Middle frontal gyrus (tissue), 1 donor: ENCODE data around the gene FTO.

Source experiments
- DNase-seq: peaks from one replicate; pipeline ENCODE4 v3.0.0-alpha.2; 2015; ENCODE audit warnings: low spot score; ENCODE audit errors: extremely low spot score

The FTO gene

GRCh38 chr16:53925107-53925410 is 221.1 kb downstream of the FTO start:
- DNase-seq = no peak

DNA sequence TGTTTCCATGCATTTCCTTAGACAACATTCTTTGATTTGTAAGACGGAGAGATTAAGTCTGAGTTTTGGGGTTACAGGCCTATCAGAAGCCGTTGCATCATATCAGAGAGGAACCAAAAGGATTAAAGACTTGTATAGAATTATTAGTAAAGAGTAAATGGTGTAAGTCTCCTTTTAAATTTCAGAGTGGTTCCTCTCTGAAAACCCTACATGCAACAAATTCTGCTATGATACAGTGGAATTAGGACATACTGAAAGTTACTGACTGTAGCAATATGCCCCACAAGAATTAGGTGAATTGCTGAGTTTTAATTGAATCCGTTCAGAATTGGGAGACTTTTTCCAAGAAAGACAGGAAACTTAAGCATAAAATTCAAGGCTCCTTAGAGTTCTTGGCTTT is 221.6 kb downstream of the FTO start:
- DNase-seq = no peak

DNA sequence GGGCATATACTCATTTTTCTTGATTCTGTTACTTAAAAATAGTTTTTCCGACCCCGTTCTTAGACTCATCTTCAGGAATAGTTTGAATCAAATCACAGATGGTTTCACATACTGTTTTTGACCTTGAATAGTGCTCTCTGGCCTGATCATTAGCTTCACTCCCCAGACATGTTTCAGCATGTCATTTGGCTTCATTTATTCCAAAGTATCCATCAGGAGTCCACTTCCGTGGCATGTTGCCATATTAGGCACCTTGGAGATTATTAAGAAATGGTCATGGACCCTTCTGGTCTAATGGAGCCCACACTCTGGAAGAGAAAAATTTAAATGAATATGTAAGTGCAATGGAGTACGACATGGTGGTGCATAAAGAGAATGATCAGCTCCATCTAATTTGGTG is 222.3 kb downstream of the FTO start:
- DNase-seq = no peak

GRCh38 chr16:53932975-53933374 is 229.0 kb downstream of the FTO start:
- no peak for DNase-seq

DNA sequence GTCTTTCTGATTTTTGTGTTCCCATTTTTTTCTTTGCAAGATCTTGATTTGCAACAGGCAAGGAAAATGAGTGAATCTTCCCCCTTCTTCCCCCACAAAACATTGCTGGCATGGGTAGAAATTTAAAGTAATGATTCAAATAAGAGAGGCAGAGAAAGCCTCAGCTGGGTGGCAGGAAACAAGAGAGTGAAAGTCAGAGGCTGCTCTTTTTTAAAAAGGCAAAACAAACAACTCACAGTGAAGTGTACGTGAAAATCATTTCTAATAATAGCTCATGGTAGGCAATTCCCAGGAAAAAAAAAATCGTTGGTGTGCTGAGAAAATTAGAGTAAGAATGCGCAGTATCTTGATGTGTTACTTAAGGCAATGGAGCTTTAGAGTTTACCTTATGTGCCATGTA is 229.5 kb downstream of the FTO start:
- no peak for DNase-seq

- DNase-seq = no peak
Observed at GRCh38 chr16:53936052-53936451, 232.1 kb downstream of the FTO start.

- no peak for DNase-seq
Observed at GRCh38 chr16:53936529-53936928, 232.6 kb downstream of the FTO start.

GRCh38 chr16:53937161-53937880 is 233.4 kb downstream of the FTO start:
- no peak for DNase-seq

- no peak for DNase-seq
Observed at GRCh38 chr16:53944025-53944424, 240.1 kb downstream of the FTO start.

- no peak for DNase-seq
Observed at GRCh38 chr16:53945996-53946395, 242.0 kb downstream of the FTO start.

- no peak for DNase-seq
Observed at GRCh38 chr16:53946746-53947386, 242.9 kb downstream of the FTO start.

GRCh38 chr16:53947642-53948041 is 243.7 kb downstream of the FTO start:
- no peak for DNase-seq

DNA sequence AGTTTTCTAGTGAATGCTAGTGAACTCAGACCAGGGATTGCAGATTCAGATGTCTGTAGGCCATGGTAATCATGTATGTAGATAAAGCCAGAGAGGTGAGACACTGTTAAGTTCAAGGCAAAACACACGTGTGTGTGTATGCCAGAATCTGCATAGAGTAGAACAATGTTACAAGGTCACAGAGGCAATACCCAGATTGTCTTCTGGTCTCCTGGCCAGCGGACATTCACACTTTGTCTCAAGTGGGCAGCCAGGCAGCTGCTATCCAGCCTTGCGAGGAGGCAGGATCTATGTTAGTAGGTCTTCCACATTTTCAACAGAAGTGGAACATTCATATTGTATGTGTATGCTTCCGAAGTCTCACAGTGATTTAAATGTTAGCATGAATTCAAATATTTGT is 244.4 kb downstream of the FTO start:
- DNase-seq = no peak

GRCh38 chr16:53948734-53949430 is 244.9 kb downstream of the FTO start:
- no peak for DNase-seq

GRCh38 chr16:53949715-53950410 is 245.9 kb downstream of the FTO start:
- no peak for DNase-seq

DNA sequence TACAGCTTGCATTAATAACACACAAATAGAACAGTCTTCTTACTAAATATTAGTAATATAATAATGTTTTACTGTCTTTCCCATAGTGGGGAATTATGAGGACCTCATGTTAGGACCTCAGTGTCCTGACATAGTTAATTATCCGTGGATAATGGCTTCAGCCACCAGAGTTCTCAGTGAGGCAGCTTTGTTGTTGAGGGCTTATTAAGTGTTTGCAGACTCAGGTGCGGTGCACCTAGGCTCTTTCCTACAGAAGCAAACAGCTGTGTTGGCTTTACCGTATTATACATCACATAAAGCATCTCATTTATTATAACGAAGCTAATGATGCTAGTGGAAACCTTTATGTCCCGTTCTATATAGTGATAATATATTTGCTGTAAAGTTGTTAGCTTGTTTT is 246.7 kb downstream of the FTO start:
- no peak for DNase-seq

- no peak for DNase-seq
Observed at GRCh38 chr16:53952215-53953208, 248.6 kb downstream of the FTO start.

DNA sequence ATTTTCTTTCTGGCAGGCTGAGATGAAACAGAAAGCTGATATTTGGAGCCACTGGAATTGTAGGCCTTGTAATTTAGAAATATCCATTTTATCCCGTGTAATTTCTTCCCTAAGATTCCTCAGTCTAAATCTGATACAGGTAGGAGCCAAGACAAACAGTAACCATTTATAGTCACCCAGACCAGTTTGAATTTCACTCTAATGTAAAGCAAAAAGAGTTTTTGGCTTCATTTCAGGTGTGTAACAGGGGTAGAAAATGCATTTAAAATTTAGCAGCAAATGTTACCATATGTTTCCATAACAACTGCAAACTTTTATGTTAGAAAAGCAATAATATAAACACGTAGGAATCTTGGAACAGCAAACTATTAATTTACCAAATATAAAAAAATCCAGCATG is 249.4 kb downstream of the FTO start:
- no peak for DNase-seq

GRCh38 chr16:53955221-53955875 is 251.4 kb downstream of the FTO start:
- DNase-seq = no peak

DNA sequence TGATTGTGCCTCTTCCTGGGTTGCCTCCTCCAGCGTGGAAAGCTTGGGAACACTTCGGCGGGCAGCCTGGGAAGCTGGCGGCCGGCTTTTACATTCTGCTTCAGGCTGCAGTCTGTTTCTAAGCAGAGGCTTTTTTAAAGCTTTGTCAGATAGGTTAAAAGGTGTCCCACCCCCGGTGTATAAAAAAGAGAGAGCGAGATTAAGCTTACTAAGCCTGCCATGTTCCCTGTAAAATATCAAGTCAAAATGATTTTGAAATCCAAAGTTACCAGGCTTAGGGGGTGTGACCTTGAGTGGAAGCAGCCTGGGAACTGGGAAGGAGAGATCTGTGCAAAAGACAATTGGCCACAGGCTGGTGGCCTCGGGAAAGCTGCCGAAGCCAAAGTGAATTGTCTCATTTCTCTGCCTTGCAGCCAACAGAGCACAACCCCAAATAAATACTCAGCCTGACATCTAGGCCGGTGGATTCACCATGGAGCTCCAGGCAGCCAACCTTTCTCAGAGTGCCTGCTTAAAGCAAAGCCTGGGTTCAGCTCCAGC is 254.5 kb downstream of the FTO start:
- DNase-seq = no peak
